Raji (cell line): ENCODE data around the gene MYL11.
A peak's percentile ranks its signal among the peaks of the same experiment; 100 is the strongest.

Experiments
- POLR2A ChIP-seq: IDR thresholded peaks from 2 replicates; pipeline ENCODE4 v1.6.1; 2011; ENCODE audit warnings: low read depth, low read length, control low read depth; ENCODE audit not compliant: insufficient read depth

Gene MYL11

GRCh38 chr16:30416624-30417528 is 42.3 kb downstream of the MYL11 start:
- TF ChIP-seq POLR2A = no peak

- peak; percentile 59 for TF ChIP-seq POLR2A
Measured at GRCh38 chr16:30417529-30418349, 43.1 kb downstream of the MYL11 start.

GRCh38 chr16:30418350-30419181 is 44.0 kb downstream of the MYL11 start:
- no peak for TF ChIP-seq POLR2A

GRCh38 chr16:30421010-30421409 is 46.4 kb downstream of the MYL11 start:
- TF ChIP-seq POLR2A = no peak
